ENCODE results near the gene HRH1.
"Not testable (repeated sequence)": the region's sequence is repeated elsewhere in the genome, so short reads cannot be mapped to it uniquely, and the experiment has no call there.

Gene HRH1

DNA sequence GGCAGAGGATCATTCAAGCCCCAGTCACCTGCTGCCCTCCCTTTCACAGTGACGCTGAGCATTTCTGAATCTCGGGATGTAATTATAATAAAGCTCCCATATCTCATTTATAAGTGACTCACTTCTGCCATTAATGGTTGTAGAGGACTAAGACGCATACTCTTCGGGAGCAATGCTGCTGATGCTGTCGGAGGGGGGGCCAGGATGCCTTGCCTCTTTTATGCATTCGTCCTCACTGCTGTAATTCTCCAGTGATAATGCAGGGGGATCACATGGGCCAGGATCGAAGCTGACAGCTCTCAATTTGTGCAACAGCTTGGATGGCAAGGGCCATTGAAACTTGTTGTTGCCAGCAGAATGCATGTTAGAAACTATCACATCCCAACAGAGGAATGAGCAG is 3.1 kb downstream of the HRH1 start:
- H3K4me3 Mint-ChIP-seq = no peak overlapping the region
- peaks cover 45% of the 10 kb centered on the region for H3K27me3 Mint-ChIP-seq
- ATAC-seq = no peak
- H3K9me3 Mint-ChIP-seq = no peaks in the 10 kb centered on the region
- H3K36me3 Mint-ChIP-seq = no peaks in the 10 kb centered on the region
- H3K4me1 Mint-ChIP-seq = peaks cover 19% of the 10 kb centered on the region
- no peak overlapping the region for H3K27ac Mint-ChIP-seq

DNA sequence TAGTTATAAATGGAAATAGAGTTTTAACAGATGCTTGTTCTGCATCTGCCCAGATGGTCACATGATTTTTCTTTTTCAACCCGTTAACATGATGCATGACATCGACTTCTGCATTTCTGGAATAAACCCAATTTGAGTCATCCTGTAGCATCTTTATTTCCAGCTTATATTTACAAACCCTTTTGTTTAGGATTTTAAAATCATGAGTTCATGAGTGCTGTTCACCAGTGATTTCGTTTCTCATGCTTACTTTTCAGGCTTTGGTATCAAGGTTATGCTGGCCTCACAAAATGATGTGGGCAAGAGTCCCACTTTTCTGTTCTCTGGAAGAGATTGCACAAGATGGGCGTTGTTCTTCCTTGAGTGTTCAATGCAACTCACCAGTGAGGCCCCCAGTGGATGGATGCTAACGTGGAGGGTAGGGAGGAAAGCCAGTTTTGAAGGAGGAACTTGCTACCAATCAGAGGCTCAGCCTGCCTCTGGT is 5.2 kb downstream of the HRH1 start:
- Mint-ChIP-seq H3K9me3 (no peaks in the 10 kb centered on the region), H3K36me3 (no peaks in the 10 kb centered on the region), H3K4me1 (peaks cover 12% of the 10 kb centered on the region), H3K27ac (no peak overlapping the region), H3K4me3 (no peak overlapping the region), H3K27me3 (peaks cover 46% of the 10 kb centered on the region)
- no peak for ATAC-seq

DNA sequence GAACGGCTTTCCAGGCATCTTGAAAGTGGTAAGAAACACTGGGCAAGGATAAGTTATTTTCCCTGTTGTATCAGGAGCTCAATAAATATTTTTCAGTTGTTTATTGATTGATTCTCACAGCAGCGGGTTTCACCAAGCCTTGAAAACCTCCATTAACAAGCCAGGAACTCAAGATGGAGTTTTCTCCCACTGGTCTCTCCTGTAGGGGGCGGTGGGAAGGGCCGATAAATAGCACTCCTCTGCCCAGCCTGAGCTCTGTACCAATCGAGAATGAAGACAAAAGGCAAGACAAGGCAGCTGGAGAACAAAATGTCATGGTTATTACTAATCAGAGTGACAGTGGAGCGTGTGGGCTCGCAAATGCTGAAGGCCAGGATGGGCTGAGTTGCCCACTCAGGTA is 7.4 kb downstream of the HRH1 start:
- Mint-ChIP-seq H3K36me3 (no peaks in the 10 kb centered on the region), H3K27ac (no peak overlapping the region), H3K4me3 (no peak overlapping the region), H3K27me3 (peaks cover 25% of the 10 kb centered on the region), H3K9me3 (no peaks in the 10 kb centered on the region), H3K4me1 (no peaks in the 10 kb centered on the region)
- ATAC-seq = no peak

DNA sequence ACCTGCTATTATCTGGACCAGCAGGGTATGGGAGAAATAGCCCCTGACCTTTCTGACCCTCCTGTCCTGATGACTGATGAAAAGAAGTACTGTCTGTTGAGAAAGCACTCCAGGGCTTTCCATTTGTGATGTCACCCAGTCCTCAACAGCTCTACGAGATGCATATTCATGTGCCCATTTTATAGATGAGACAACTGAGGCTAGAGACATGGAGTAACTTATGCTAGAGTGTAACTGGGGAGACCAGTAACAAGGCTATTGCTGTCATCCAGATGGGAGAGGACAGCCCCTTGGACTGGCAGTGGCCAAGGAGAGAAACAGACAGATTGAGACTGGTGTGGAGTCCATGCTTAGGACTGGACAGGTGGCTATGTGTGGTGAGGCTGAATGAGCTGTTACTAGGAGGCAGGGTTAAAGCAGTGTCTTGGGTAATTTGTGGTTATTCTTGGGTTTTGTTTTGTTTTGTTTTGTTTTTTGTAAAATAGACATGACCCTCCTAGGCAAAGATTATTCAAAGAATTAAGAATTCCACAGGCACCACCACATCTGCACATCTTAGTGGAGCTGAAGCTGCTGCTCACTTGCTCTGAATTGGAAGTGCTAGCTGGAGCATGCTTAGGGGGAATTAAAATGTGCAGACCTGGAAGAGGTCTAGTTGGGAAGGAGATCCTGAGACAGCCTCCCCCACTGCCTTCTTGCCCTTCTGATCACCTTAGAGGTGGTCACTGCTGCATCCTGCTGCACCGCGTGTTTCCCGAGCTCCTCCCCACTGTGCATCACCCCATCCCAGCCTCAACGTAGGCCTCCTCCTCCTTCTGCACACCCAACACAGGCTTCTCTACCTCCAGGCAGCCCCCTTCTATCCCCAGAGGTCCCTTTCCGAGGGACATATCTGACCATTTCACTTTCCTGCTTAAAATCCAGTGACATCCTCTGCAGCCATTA is 8.4 kb downstream of the HRH1 start:
- no peaks in the 10 kb centered on the region for H3K36me3 Mint-ChIP-seq
- no peaks in the 10 kb centered on the region for H3K9me3 Mint-ChIP-seq
- H3K4me1 Mint-ChIP-seq = no peaks in the 10 kb centered on the region
- H3K4me3 Mint-ChIP-seq = no peak overlapping the region
- H3K27me3 Mint-ChIP-seq = peaks cover 20% of the 10 kb centered on the region
- H3K27ac Mint-ChIP-seq = no peak overlapping the region
- ATAC-seq = no peak

DNA sequence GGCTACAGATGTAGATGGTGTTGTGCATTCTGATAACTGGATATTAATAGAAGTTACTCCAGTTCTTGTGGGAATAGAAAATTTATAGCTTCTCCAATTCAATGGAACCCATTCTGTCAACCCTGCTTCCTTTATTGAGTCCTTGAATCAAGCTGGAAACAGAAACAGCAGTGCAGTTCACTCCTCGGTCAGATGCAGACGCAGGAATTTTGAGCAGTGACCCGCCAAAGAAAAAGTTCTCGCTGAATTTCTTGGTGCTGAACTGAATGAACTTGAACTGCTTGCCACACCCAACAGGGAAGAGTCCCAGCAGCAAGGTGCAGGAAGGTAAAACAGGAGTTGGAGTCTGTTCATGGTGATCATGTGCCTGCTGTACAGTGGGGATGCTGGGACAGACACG is 10.3 kb downstream of the HRH1 start:
- Mint-ChIP-seq H3K9me3 (no peaks in the 10 kb centered on the region), H3K27ac (no peak overlapping the region), H3K27me3 (peaks cover 20% of the 10 kb centered on the region), H3K4me3 (no peak overlapping the region), H3K36me3 (no peaks in the 10 kb centered on the region), H3K4me1 (no peaks in the 10 kb centered on the region)
- ATAC-seq = no peak

DNA sequence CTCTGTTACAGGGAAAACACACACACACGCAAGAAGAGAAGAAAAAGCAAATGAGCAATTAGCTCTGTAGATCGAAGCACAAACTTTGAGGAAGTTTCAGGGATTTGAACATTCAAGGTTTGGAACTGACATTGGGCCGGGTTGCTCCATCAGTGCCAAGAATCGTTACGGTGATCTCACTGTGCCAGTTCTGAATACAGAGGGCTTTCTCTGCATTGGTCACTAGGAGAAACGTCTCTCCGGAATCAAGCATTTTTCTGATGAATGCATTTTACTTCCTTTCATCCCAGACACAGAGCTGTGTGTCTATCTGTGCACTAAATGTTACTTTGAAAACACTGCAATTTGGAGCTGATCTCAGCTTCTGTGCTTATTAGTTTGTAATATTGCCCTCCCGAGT is 11.2 kb downstream of the HRH1 start:
- ATAC-seq = no peak
- H3K9me3 Mint-ChIP-seq = no peaks in the 10 kb centered on the region
- H3K4me3 Mint-ChIP-seq = no peak overlapping the region
- H3K36me3 Mint-ChIP-seq = no peaks in the 10 kb centered on the region
- peaks cover 20% of the 10 kb centered on the region for H3K27me3 Mint-ChIP-seq
- H3K27ac Mint-ChIP-seq = no peak overlapping the region
- H3K4me1 Mint-ChIP-seq = no peaks in the 10 kb centered on the region

DNA sequence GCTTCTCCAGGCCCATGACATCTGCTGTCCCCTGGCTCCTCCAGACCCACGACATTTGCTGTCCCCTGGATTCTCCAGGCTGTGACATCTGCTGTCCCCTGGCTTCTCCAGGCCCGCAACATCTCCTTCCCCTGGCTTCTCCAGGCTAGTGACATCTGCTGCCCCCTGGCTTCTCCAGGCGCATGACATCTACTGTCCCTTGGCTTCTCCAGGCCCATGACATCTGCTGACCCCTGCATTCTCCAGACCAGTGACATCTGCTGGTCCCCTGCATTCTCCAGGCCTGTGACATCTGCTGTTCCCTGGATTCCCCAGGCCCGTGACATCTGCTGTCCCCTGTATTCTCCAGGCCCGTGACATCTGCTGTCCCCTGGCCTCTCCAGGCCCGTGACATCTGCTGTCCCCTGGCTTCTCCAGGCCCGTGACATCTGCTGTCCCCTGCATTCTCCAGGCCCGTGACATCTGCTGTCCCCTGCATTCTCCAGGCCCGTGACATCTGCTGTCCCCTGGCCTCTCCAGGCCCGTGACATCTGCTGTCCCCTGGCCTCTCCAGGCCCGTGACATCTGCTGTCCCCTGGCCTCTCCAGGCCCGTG is 12.6 kb downstream of the HRH1 start:
- H3K4me1 Mint-ChIP-seq = not testable (repeated sequence)

DNA sequence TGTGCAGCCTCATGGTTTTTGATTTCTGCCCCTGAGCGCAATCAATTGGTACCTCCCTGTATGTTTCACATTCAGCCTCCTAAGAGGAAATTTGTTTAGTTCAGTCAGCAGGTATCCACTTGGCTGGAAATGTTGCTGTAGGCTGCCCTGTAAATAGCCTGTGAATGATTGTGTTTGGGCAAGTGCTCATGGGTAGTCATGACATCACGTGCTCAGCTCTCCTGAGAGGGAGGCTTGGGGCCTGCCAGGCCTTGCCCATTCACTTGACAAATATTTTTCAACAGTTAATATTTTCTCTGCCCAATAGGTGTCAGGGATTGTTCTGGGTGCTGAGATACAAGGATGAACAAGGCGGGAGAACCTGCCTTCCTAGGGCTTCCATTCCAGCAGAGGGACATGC is 13.3 kb downstream of the HRH1 start:
- no peak for ATAC-seq
- Mint-ChIP-seq H3K4me1 (no peaks in the 10 kb centered on the region), H3K36me3 (no peaks in the 10 kb centered on the region), H3K27ac (no peak overlapping the region), H3K27me3 (peaks cover 9% of the 10 kb centered on the region), H3K9me3 (no peaks in the 10 kb centered on the region), H3K4me3 (no peak overlapping the region)

More for the DNA sequence above, 12.6 kb downstream of the HRH1 start:
- H3K27ac Mint-ChIP-seq, H3K4me3 Mint-ChIP-seq, H3K36me3 Mint-ChIP-seq, ATAC-seq, H3K9me3 Mint-ChIP-seq: not testable (repeated sequence)
- H3K27me3 Mint-ChIP-seq = peaks cover 16% of the 10 kb centered on the region

DNA sequence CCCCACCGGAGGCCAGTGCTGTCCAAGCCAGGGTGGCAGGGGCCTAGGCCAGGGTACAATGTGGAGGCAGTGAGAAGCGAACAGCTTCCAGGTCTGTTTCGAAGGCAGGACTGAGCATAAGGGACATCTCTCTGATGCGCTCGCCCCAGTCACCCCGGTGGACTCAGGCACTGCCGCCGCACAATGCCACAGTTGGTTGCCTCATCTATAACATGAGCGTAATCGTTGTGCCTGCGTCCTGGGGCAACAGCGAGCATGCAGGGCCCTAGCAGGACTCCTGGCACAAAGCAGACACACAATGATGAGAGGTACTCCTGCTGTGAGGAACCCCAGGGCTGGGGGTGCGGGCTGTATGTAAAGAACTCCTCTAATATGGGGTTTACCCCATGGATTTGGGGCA is 14.1 kb downstream of the HRH1 start:
- H3K4me1 Mint-ChIP-seq = no peaks in the 10 kb centered on the region
- no peak overlapping the region for H3K27ac Mint-ChIP-seq
- H3K9me3 Mint-ChIP-seq = no peaks in the 10 kb centered on the region
- no peak for ATAC-seq
- H3K36me3 Mint-ChIP-seq = no peaks in the 10 kb centered on the region
- H3K27me3 Mint-ChIP-seq = peaks cover under 1% of the 10 kb centered on the region
- H3K4me3 Mint-ChIP-seq = no peak overlapping the region

DNA sequence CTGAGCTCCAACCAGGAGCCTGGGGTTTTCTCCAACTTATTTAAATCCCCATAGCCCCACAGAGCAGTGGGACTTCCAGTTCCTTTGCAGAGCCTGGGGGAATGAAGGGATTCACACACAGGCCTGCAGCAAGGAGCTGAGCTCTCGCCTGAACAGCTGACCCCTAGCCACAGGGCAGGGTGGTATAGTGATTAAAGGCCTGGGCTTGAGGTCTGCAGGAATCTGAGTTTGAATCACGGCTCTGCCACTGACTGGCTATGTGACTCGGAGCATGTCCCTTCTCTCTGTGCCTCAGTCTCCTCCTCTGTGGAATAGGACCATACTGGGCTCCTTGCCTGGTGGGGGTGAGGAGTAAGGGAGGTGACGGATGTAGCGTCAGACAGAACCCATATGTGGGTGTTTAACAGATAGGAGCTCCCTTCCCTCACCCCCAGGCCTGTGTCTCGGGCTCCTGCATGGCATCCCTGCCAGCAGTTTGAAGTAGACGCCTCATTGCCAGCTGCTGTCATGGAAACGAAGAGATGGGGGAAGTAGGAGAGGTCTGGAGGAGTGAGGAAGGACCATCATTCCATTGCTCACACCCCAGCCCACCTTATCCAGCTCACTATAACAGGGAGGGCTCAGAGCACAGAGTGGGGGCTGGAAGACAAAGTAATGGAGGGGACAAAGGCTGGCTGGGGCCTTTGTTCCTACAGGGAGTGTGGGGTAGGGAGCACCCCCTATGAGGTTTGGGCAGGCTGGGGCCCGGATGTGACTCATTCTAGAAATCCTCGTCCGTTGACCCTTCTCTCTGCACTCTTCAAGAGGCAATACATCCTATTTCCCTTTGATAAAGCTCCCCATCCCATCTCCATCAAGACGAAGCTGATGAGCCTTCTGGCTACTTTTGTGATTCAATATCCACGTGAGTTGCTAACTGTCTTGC is 14.8 kb downstream of the HRH1 start:
- Mint-ChIP-seq H3K36me3 (no peaks in the 10 kb centered on the region), H3K27ac (no peak overlapping the region), H3K4me1 (no peaks in the 10 kb centered on the region), H3K27me3 (no peaks in the 10 kb centered on the region), H3K9me3 (no peaks in the 10 kb centered on the region), H3K4me3 (no peak overlapping the region)
- no peak for ATAC-seq

DNA sequence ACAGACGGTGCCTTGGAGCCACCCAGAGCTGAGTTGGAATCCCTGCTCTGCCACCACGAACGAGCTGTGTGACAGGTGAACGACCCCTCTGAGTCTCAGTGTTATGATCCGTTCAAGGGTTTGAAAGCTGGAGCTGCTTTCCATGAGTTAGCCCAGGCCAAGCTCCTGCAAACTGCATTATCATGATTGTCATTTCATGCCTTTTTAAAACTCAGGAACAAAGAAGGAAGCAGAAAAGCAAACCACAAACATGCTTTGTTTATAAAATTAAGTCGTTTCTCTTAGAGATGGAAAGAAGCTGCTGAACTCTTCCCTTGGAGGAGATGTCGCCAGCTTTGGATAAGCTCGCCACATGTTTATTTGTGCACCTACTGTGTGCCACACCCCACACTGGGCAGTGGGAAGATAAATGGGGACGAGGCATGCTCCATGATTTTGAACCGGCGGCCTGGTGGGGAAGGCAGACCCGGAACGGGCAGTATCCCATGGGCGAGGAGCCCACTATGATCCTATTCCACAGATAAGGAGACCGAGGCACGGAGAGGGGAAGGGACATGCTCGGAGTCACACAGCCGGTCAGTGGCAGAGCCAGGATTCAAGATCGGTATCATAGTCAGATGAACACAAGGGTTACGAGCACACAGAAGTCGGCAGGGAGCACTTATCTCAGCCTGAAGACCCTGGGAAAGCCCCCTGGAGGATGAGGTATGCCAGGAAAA is 15.9 kb downstream of the HRH1 start:
- ATAC-seq = no peak
- no peaks in the 10 kb centered on the region for H3K27me3 Mint-ChIP-seq
- H3K36me3 Mint-ChIP-seq = no peaks in the 10 kb centered on the region
- no peak overlapping the region for H3K4me3 Mint-ChIP-seq
- no peaks in the 10 kb centered on the region for H3K9me3 Mint-ChIP-seq
- H3K4me1 Mint-ChIP-seq = no peaks in the 10 kb centered on the region
- H3K27ac Mint-ChIP-seq = no peak overlapping the region

DNA sequence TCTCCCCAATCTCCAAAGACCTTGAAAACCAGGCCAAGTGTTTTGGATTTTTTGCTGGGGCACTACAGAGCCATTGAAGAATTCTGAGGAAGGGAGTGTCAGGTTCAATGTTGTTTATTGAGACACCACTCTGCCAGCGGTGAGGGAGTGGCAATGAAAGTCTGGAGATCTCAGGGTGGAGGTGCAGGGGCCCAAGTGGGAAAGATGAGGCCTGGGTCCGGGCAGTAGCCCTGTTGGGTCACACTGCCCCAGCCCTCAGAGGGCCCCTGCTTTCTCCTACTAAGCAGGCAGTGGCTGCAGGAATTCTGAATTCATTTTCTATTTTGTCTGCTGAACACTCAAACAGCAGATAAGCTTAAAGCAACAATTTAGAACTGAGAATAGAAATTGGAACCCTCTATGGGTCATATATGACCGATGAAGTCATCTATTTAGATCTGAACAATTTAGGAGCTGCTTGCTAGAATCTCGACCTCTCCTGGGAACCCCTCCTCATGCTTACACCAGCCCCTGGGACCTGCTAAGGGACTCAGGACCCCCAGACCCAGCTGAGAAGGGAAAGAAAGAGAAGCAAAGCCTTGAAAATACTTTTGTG is 17.9 kb downstream of the HRH1 start:
- ATAC-seq = no peak
- Mint-ChIP-seq H3K9me3 (no peaks in the 10 kb centered on the region), H3K36me3 (no peaks in the 10 kb centered on the region), H3K27me3 (no peaks in the 10 kb centered on the region), H3K27ac (no peak overlapping the region), H3K4me1 (no peaks in the 10 kb centered on the region), H3K4me3 (no peak overlapping the region)

DNA sequence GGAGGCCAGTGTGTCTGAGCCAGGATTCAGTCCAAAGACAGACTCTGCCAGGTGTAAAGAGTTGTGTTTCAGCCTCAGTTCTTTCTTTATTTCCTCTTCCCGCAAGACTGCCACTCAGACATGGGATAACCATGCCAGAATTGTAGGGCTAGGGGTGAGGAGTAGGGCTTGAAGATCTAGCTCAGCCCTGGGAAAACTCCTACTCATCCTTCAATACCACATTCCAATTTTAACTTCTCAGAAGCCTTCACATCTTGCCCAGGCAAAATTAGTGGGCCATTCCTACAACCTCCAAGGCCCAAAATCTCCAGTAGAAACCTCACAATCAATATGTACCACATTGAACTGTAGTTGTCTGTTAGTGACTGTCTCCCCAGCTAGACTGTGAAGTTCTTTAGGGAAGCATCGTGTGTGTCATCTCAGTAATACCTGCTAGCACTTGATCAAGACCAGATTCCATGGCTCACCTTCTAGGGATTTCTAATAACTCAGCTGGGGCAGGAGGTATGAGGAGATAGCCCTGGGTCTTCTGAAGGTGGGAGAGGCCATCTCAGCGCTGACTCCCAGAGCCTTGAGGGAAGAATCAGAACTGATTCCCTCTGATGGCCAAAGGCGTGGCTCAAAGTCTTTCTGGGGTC is 19.7 kb downstream of the HRH1 start:
- no peak overlapping the region for H3K4me3 Mint-ChIP-seq
- no peaks in the 10 kb centered on the region for H3K36me3 Mint-ChIP-seq
- no peak for ATAC-seq
- no peak overlapping the region for H3K27ac Mint-ChIP-seq
- H3K9me3 Mint-ChIP-seq = no peaks in the 10 kb centered on the region
- no peaks in the 10 kb centered on the region for H3K27me3 Mint-ChIP-seq
- H3K4me1 Mint-ChIP-seq = no peaks in the 10 kb centered on the region

DNA sequence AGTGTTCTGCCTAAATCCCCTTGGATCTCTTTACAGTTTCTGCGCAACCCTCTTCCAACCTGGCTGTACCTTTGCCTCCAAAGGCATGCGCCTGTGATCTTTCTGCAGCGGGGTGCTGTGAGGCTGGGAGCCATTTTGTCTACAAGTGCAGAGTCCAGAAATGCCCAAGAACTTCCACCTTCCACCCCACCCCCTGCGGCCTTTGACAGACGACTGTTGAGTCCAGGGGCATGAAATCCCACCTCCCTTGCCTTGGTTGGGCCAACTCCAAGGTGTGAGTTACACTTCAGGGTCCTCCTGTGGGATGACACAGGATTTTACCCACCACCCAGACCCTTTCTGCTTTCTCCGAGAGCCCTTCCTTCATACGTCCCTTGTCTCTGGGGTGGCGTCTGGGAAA is 24.1 kb downstream of the HRH1 start:
- Mint-ChIP-seq H3K36me3 (peaks cover 5% of the 10 kb centered on the region), H3K27ac (no peak overlapping the region), H3K4me3 (no peak overlapping the region), H3K27me3 (no peaks in the 10 kb centered on the region), H3K9me3 (no peaks in the 10 kb centered on the region), H3K4me1 (no peaks in the 10 kb centered on the region)
- ATAC-seq = no peak
